Right ventricle myocardium superior (tissue), 1 donor: Measurements from ENCODE around the gene CCR7. TPM values are rescaled to one million over a fixed set of nuclear protein-coding genes. Genes with fewer than 3 reads are reported as not detected.
A peak's percentile ranks its signal among the peaks of the same experiment; 100 is the strongest.
"Not testable (repeated sequence)": the region's sequence is repeated elsewhere in the genome, so short reads cannot be mapped to it uniquely, and the experiment has no call there.

ENCODE experiments used
- ATAC-seq: fragments of 200-7000 bp; cut with Tn5 transposase; one replicate; pipeline ENCODE4 v1.9.1; 2020; ENCODE audit warnings: mild to moderate bottlenecking; ENCODE audit not compliant: poor library complexity
- DNase-seq: peaks from one replicate; pipeline ENCODE4 v3.0.0-alpha.2; 2020
- intact Hi-C: fragments of 100-400 bp; cut with DNase I; formaldehyde crosslinking; loops from one replicate; pipeline ENCODE4 v1.11.2; 2022
- total RNA-seq: library from RNA; stranded (reverse); fragmentation: NEBNext Ultra II Directional; extraction: Animal tissue kit (Norgen Biotek cat#: 25700); gene quantifications from one replicate; pipeline ENCODE4 v1.2.1, GENCODE V29; 2021
- donor health status: DM: no; HTN: yes; CAD: no; lungs with severe emphysema.

CCR7 gene
- total RNA-seq, 1 donor from 2014 or later: not detected

DNA sequence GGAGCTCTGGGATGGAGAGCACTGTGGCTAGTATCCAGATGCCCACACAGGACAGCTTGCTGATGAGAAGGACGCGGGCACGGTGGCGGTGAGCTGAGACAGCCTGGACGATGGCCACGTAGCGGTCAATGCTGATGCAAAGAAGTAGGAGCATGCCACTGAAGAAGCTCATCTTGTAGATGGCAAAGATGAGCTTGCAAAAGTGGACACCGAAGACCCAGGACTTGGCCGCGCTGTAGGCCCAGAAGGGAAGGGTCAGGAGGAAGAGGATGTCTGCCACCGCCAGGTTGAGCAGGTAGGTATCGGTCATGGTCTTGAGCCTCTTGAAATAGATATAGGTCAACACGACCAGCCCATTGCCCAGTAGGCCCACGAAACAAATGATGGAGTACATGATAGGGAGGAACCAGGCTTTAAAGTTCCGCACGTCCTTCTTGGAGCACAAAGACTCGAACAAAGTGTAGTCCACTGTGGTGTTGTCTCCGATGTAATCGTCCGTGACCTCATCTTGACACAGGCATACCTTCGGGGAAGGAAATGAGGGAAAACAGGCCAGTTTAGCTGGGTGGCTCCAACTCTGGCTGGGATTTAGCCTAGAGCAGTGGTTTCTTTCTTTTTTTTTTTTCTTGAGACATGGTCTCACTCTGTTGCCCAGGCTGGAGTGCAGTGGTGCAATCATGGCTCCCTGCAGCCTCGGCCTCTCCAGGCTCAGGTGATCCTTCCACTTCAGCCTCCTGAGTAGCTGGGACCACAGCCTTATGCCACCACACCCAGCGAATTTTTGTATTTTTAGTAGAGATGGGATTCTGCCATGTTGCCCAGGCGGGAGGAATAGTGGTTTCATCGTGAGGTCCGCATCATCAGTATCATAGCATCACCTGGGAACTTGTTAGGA lies 9.7 kb downstream of the CCR7 start:
- DNase-seq (no peak), ATAC-seq (no peak)
- intact Hi-C loops: loop anchor here (5.0 to 10.0 kb wide), 2 partner anchors 198 to 251 kb away; partner anchors contain the start of gene RARA

DNA sequence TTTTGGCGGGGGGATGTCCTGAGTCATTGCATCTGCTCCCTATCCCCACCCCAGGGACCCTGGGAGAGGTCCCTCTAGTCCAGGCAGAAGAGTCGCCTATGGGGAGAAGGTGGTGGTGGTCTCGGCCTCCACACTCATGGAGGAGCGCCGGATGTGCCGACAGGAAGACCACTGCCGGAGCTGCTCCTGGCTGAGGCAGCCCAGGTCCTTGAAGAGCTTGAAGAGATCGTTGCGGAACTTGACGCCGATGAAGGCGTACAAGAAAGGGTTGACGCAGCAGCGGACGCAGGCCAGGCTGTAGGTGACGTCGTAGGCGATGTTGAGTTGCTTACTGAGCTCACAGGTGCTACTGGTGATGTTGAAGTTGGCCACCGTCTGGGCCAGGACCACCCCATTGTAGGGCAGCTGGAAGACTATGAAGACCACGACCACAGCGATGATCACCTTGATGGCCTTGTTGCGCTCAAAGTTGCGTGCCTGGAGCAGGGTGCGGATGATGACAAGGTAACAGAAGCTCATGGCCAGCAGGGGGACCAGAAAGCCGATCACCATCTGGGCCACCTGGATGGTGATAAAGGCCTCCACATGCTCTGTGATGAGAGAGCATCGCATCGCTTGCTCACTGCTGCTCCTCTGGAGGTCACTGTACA lies 10.5 kb downstream of the CCR7 start:
- ATAC-seq (no peak), DNase-seq (no peak)
- intact Hi-C loops: loop anchor here (5.0 to 10.0 kb wide), 2 partner anchors 197 to 250 kb away; partner anchors contain the start of gene RARA

DNA sequence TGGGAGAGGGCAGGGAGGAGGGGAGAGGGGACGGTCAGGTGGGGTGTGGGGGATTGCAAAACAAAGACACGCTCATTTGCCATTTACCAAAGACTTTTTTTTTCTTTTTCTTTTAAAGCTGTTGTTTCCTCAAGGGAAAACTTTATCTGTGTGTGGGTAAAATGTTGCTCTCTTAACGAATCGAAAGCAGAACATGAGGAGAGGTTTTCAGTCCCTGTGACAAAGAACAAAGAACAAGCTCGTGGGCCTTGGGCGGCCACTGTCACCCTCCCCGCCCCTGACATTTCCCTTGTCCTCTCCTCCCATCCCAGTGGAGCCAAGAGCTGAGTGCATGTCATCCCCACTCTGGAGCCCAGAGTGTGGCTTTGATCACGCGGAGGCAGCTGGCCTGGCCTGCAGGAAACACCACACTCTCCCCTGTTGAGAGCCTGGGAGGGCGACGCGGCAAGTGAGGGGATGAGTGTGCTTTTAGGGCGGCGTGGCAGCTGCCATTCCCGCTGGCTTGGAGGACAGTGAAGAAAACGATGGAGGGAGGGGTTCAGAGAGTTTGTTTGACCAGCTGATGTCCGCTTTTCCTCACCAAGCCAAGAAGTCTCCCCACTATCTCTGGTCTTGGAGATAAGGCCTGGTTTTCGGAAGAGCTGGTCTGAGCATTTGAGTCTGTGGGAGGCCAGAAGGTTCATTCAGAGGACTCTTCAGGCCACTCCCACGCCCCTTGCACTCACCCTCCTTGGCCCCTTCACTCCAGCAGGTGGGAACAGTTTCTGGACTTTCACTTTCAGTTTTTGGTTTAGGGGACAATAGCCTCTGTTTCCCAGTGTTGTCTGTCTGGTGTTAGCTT lies 11.4 kb downstream of the CCR7 start:
- peak; percentile 65 for ATAC-seq
- intact Hi-C loops: loop anchor here (10.0 kb wide), 1 partner anchor 249 kb away; the partner anchor contains the start of gene RARA
- DNase-seq: peak; percentile 85

DNA sequence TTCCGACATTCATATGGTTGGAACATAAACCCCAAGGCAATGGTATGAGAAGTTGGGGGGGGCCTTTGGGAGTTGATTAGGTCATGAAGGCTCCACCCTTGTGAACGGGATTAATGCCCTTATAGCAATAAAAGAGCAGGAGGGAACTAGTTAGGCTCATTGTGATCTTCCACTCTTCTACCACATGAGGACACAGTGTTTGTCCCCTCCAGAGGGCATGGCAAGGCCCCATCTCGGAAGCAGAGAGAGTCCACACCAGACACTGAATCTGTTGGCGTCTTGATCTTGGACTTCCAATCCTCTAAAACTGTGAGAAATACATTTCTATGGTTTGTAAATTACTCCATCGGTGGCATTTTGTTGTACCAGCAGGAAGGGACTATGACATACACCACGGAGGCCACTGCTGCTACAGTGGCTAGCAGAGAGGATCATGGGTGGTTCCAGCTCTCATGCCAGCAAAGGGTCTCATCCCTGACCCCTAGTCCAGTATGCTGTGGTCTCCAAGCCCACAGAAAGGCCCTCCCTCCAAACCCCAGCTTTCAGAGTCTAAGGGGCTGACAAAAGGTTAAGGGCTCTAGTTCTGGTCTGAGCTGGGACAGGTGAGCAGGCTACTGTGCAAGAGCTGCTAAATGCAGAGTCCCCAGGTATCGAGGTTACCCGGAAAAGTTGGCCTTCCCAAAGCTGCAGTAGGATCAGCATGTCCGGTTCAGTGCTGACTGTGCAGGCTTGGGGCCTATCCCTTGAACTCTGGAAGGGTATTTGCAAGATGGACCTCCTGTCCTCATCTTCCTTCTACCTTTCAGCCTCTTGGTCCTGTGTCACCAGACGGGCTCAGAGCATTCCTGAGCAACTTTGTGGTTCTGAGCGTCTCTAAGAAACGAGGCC lies 12.2 kb downstream of the CCR7 start:
- intact Hi-C loops: loop anchor here (10.0 kb wide), 1 partner anchor 248 kb away; the partner anchor contains the start of gene RARA
- no peak for ATAC-seq
- DNase-seq: no peak

DNA sequence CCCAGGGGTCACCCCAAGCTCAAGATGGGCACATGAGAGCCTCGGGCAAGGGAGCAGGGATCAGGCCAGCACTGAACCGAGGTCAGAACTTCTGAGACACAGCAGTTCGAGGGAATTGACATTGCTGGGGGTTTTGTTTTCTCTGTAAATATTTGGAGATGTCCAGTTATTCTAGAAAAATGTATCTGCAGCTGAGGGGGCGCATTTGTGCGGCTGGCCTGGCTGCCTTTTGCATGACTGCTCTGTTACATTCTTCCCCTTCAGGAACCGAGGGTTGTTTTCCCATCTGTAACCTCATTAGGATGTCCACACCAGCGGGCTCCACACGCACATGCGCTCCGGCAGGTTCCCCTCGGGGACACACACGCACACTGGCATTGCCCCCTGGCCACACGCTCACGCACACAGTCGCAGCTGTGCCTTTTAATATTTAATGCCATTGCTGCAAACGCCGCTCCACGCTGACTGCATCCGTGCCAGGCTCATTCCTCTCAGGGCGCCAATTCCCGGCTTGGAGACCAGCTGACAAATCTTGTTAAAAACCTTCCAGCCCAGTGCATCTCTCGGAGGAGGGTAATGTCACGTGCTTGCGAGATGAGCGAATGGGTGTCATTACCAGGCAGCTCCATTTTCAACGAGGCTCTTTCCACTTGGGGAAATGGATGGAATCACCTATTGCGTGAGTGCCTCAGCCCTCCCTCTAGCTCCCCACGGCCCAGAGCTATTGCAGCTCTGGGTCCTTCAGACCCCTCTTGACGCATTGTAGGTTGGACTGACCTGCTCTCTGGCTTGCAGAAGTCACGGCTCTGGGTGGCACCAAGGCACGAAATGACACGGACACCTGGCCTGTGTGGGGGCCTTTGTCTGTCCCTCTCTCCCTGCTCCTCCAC lies 13.1 kb downstream of the CCR7 start:
- intact Hi-C loops: loop anchor here (10.0 kb wide), 1 partner anchor 247 kb away; the partner anchor contains the start of gene RARA
- DNase-seq: peak; percentile 65
- peak; percentile 5 for ATAC-seq

DNA sequence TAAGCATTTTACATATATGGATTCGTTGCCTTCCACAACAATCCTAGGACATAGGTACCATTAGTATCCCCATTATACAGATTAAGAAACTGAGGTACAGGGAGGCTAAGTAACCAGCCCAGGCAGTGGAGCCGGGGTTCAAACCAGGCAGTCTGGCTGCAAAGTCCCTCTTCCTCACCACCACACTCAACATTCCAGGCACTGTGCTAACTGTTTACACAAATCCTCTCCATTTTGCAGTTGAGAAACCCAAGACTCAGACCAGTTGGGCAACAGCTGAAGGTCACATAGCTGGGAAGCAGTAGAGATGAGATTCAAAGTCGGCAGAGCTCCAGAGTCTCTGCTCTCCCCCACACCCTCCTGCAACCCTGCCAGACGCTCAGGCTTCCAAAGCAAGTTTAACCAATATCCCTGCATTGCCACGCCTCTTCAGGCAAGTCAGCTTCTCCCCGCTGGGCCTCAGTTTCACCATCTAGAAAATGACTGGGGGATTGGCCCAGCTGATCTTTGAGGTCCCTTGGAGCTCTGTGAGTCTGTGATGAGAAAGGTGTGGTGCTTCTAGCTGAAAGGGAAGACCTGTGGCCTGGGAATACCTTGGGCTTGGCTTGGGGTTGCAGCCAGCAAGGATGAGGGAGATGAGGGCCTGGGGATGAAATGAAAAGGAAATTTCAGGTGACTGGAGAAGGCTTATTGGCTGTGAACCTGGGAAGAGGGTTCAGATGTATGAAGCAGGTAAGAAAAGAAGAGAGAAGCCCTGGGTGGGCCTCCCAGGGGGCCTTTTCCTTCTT lies 14.0 kb downstream of the CCR7 start:
- peak; percentile 69 for ATAC-seq
- peak; percentile 83 for DNase-seq
- intact Hi-C loops: loop anchor here (10.0 kb wide), 1 partner anchor 246 kb away; the partner anchor contains the start of gene RARA

DNA sequence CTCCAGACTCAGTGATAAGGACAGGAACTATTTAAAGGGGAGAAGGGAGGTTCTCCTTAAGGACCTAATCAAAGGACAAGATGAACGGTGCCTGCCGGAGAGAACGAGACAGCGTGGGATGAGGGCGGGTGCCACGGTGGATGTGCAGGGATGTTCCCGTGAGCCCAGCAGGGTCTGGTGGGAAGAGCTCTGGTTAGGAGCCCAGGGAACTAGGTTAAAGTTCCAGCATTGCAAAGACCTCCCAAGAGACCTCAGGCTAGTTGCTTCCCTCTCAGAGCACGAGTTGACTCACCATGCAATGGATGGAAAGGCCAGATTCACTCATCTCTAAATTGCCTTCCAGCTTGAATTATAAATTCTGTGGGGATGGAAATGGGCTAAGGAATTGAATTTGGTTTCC lies 14.7 kb downstream of the CCR7 start:
- DNase-seq (peak; percentile 75), ATAC-seq (peak; percentile 40)
- intact Hi-C loops: loop anchor here (10.0 kb wide), 1 partner anchor 246 kb away; the partner anchor contains the start of gene RARA

DNA sequence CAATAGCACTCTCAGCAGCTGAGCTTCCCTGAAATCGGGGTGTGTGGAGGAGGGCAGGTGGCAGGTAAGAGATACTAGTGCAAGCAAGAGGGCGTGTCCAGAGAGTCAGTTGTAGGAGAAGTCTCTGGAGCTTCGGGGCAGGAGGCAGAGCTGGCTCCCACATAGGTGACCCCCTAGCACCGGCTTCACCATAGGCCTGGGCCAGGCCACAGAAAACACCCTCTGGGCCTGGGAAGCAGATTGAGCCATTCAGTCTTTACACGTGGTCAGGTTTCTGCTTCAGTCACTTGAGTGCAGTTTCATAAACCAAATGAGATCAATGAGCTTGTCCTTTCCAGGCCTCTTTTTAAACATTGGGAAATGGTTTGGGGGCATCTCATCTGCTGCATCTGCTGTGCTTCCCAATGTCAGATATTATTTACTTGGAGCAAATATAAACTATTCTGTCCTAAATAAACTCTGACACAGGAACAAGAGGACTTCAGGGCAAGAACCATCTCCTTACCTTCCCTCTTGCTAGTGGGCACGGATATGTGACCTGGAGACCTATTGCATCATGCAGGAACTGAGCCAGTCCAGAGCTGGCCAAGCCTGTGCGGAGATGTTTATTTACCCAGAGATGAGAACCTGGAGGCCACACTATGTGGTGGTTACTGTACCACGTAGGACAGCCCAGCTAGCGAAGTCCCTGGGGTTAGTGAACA lies 16.1 kb downstream of the CCR7 start:
- intact Hi-C loops: no loop called here
- DNase-seq (no peak), ATAC-seq (no peak)

DNA sequence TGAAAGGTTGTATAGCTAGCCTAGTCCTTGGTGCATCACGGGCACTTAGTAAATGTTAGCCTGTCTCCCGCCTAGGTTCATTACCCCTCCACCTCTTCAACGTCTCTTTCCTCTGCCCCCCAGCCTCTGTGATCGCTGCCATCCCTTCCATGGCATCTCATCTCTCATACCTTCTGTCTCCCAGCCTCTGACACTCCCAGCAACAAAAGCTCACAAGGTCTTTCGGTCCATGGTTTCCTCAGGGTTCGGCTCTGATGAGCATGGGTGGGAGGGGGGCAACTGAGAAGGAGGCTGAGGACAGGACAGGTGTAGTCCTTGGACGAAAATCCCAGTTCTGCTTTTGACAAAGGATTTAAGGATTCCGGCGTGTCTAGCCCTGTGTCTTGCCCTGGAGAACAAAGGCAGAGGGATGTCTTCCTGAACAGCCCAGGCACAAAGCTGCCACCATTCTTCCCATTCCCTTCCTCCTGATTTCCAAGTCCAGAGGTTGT lies 16.7 kb downstream of the CCR7 start:
- DNase-seq (no peak), ATAC-seq (no peak)

DNA sequence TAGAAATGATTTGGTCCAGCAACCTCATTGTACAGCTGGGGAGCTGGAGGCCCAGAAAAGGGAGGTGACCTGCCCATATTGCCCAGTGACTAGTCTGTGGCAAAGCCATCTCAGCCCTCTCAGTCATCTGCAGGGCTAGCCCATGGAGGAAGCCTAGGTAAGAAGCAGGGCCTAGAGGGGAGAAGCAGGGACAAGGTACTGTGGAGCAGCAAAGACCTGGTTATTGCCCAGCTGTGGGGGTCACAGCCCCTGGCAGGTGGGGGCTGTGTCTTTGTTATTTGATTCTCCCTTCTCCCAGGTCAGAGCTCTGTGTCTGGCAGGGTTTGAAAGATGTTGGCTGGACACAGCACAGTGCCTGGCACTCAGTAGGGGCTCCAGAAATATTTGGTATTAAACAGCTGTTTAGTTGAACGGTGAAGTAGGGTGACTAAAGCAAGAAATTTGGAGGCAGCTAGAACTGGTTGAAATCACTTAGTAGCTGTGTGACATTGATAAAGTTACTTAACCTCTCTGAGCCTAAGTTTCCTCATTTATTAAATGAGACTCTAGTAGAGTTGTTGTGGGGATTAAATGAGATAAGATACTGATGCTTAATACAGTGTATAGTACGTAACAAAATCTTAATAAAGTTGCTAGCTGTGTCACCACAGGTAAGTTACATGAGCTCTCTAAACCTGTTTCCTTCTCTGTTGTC lies 17.3 kb downstream of the CCR7 start:
- no peak for DNase-seq
- intact Hi-C loops: no loop called here
- no peak for ATAC-seq

More for the DNA sequence above, 16.7 kb downstream of the CCR7 start:
- intact Hi-C loops: no loop called here

DNA sequence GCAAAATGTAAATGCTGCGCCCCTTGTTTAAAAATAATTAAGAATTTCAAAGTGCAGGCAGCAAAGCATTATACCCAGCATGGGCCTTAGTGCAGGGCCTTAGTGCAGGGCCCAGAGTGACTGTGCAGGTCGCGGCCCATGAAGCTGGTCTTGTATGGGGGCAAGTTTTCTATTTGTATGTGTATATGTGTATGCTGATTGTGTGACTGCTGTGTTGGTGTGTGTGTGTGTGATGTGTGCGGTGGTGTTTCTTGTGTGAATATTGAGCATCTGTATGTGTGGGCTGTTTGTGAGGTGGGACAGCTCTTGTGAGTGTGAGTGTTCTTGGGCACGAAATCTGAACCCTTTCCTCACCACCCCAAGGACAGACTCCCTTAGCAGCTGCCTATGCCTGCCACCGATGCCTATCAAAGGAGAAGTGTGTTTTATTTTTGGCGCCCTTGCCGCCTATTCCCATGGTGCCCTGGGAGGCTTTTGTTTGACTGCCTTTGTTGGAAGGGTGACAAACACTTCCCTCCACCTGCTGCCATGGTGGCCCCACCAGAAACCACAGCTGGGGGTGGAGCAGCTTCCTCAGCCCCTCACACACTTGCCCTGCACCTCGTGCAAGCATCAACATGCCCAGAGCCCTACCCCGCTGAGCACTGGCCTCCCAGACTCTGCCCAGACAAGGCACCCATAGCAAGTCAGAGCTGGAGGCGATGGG lies 18.0 kb downstream of the CCR7 start:
- ATAC-seq (no peak), DNase-seq (no peak)
- intact Hi-C loops: no loop called here

DNA sequence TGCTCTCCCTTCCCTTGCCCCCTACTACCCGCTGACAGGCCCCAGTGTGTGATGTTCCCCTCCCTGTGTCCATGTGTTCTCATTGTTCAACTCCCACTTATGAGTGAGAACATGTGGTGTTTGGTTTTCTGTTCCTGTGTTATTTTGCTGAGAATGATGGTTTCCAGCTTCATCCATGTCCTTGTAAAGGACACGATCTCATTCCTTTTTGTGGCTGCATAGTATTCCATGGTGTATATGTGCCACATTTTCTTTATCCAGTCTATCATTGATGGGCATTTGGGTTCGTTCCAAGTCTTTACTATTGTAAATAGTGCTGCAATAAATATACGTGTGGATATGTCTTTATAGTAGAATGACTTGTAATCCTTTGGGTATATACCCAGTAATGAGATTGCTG lies 18.8 kb downstream of the CCR7 start:
- ATAC-seq, intact Hi-C loops, DNase-seq: not testable (repeated sequence)

DNA sequence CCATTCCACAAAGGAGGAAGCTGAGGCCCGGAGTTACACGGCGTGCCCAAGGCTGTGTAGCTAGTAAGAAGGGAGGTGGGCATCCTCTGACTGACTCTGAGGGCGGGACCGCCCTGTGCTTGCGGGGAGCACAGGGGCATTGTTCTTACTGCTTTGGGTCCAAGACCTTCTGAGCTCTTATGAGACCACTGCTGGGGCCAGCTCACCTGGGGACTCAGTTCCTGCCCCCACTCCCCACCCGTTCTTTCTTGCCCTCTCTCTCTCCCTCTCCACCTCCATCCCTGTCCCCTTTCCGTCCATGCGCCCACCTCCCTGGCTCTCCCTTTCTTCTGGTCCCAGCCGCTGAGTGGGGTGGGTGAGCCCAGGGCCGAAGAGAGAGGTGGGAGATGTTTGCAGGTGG lies 19.6 kb downstream of the CCR7 start:
- DNase-seq (no peak), ATAC-seq (no peak)
- intact Hi-C loops: no loop called here
